Myocyte (in vitro differentiated cells): ENCODE measurements around the gene GLRA1. TPM values are rescaled to one million over a fixed set of nuclear protein-coding genes. Genes with fewer than 3 reads are reported as not detected.
A peak's percentile ranks its signal among the peaks of the same experiment; 100 is the strongest.
"Not testable (repeated sequence)": the region's sequence is repeated elsewhere in the genome, so short reads cannot be mapped to it uniquely, and the experiment has no call there.

Experiments used
- DNase-seq: peaks from one replicate; pipeline ENCODE4 v3.0.0-alpha.2; 2012; ENCODE audit warnings: low read depth
- total RNA-seq: library from RNA; depleted of rRNA; stranded (reverse); fragments of >200 nt; gene quantifications from 2 replicates; pipeline ENCODE4 v1.2.3, GENCODE V29; 2014

The GLRA1 gene
- total RNA-seq, 1 donor from 2014 or later: not detected

- DNase-seq: no peak
Measured at GRCh38 chr5:151820271-151820670, 104.4 kb downstream of the GLRA1 start.

- DNase-seq: no peak
Measured at GRCh38 chr5:151819830-151820229, 104.8 kb downstream of the GLRA1 start.

GRCh38 chr5:151815051-151815450 is 109.6 kb downstream of the GLRA1 start:
- DNase-seq: no peak

- peak; percentile 48 for DNase-seq
Measured at GRCh38 chr5:151812757-151813309, 111.8 kb downstream of the GLRA1 start.

GRCh38 chr5:151811593-151812321 is 112.9 kb downstream of the GLRA1 start:
- DNase-seq: peak; percentile 31

GRCh38 chr5:151810897-151811296 is 113.8 kb downstream of the GLRA1 start:
- no peak for DNase-seq

- DNase-seq: no peak
Measured at GRCh38 chr5:151810449-151810848, 114.2 kb downstream of the GLRA1 start.

GRCh38 chr5:151808451-151809169 is 116.0 kb downstream of the GLRA1 start:
- no peak for DNase-seq

GRCh38 chr5:151805414-151806223 is 119.0 kb downstream of the GLRA1 start:
- peak; percentile 17 for DNase-seq

GRCh38 chr5:151800532-151800931 is 124.1 kb downstream of the GLRA1 start:
- no peak for DNase-seq

- no peak for DNase-seq
Measured at GRCh38 chr5:151799407-151799806, 125.2 kb downstream of the GLRA1 start.

- DNase-seq: peak; percentile 52
Measured at GRCh38 chr5:151798674-151799073, 126.0 kb downstream of the GLRA1 start.

- DNase-seq: no peak
Measured at GRCh38 chr5:151795426-151795825, 129.2 kb downstream of the GLRA1 start.

GRCh38 chr5:151793358-151793757 is 131.3 kb downstream of the GLRA1 start:
- DNase-seq: no peak

- DNase-seq: no peak
Measured at GRCh38 chr5:151787817-151788216, 136.8 kb downstream of the GLRA1 start.

GRCh38 chr5:151786468-151786867 is 138.2 kb downstream of the GLRA1 start:
- DNase-seq: no peak

GRCh38 chr5:151784141-151784540 is 140.5 kb downstream of the GLRA1 start:
- no peak for DNase-seq

GRCh38 chr5:151783664-151784063 is 141.0 kb downstream of the GLRA1 start:
- not testable (repeated sequence) for DNase-seq

GRCh38 chr5:151781201-151781600 is 143.4 kb downstream of the GLRA1 start:
- no peak for DNase-seq

- DNase-seq: no peak
Measured at GRCh38 chr5:151780348-151780747, 144.3 kb downstream of the GLRA1 start.

GRCh38 chr5:151779531-151780125 is 145.0 kb downstream of the GLRA1 start:
- DNase-seq: no peak
